Thoracic aorta (tissue), 2 donors: ENCODE results near the gene PRR19. TPM values are rescaled to one million over a fixed set of nuclear protein-coding genes. Genes with fewer than 3 reads are reported as not detected.
A peak's percentile ranks its signal among the peaks of the same experiment; 100 is the strongest.

ENCODE experiments used
- ATAC-seq: fragments of 150-250 bp; one replicate; pipeline ENCODE4 v1.8.0; 2017; ENCODE audit warnings: low read depth; ENCODE audit not compliant: insufficient number of reproducible peaks, low FRiP score
- DNase-seq: peaks from one replicate; pipeline ENCODE4 v3.0.0-alpha.2; 2020; ENCODE audit warnings: low spot score
- H3K27ac ChIP-seq, 2 donors: fragments of 200-600 bp; sonication (generic); 1 replicate in 1 of 2; 2 replicates in 1 of 2; pipeline ENCODE4 v1.5.1; 2016; ENCODE audit warnings: mild to moderate bottlenecking in 2 of 2, moderate library complexity in 2 of 2
- H3K27me3 ChIP-seq: fragments of 200-600 bp; sonication (generic); replicated peaks from 2 replicates; pipeline ENCODE4 v1.6.0; 2016; ENCODE audit warnings: mild to moderate bottlenecking; ENCODE audit not compliant: insufficient read depth
- H3K36me3 ChIP-seq: fragments of 200-600 bp; sonication (generic); one replicate; pipeline ENCODE4 v1.5.1; 2016
- H3K4me1 ChIP-seq, 2 donors: fragments of 200-600 bp; sonication (generic); 1 replicate in 1 of 2; 2 replicates in 1 of 2; pipeline versions ENCODE4 v1.5.1 to v1.6.0; 2016; ENCODE audit warnings: low read depth in 2 of 2, mild to moderate bottlenecking in 1 of 2; ENCODE audit not compliant: control insufficient read depth in 1 of 2
- H3K4me3 ChIP-seq: fragments of 200-600 bp; sonication (generic); 2 replicates; pipeline ENCODE4 v1.5.1; 2016; ENCODE audit warnings: mild to moderate bottlenecking
- H3K9me3 ChIP-seq: fragments of 200-600 bp; sonication (generic); 2 replicates; pipeline ENCODE4 v1.5.1; 2016
- total RNA-seq, 2 donors: library from RNA; depleted of rRNA; stranded (reverse); fragments of >200 nt; gene quantifications; one replicate each; pipeline versions ENCODE4 v1.1.0 to v1.2.3, GENCODE V29; 2016
- TF ChIP-seq, protein P1 (sequence below): fragments of 200-600 bp; sonication (generic); IDR thresholded peaks from one replicate; pipeline ENCODE4 v1.5.1; 2019; ENCODE audit warnings: antibody characterized with exemption

The PRR19 gene
- total RNA-seq, 2 donors from 2014 or later = not detected

DNA sequence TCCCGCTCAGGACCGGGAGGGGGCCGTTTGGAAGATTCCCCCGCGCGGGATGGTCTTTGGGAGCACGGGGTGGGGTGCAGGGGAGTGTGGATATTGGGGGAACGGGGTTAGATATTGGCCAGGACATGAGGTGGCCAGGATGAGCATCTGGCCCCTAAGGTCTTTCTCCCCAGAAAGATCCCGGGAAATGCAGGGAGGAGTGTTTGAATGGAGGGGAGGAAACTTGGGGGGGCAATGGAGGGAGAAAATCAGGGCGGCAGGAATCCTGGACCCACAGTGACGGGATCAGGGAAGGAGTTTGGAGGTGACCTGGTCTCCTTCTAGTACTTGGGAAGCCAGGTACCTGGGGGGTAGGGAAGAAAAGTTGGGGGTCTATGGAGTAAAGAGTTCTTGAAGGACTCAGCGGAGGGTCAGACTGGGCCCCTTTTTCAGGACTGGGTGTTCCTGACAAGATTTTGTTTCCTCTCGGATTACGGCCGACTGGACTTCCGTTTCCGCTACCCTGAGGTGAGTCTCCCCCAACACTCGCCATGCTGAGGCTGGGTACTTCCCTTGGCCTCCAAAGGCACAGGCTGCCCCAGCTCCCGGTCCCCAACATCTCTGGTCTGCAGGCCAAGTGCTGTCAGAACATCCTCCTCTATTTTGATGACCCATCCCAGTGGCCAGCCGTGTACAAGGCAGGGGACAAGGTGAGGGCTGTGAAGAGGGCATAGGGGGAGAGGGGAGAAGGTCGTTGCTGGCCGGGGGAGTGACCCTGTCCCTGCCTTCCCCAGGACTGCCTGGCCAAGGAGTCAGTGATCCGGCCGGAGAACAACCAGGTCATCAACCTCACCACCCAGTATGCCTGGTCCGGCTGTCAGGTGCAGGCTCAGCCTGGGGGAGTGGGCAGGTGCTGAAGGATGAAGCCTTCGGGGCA is 12.2 kb downstream of the PRR19 start:
- H3K36me3 ChIP-seq = no peaks in the 10 kb centered on the region
- DNase-seq (no peak), ATAC-seq (no peak)
- H3K27ac ChIP-seq = no peak overlapping the region
- TF ChIP-seq, protein P1, sequence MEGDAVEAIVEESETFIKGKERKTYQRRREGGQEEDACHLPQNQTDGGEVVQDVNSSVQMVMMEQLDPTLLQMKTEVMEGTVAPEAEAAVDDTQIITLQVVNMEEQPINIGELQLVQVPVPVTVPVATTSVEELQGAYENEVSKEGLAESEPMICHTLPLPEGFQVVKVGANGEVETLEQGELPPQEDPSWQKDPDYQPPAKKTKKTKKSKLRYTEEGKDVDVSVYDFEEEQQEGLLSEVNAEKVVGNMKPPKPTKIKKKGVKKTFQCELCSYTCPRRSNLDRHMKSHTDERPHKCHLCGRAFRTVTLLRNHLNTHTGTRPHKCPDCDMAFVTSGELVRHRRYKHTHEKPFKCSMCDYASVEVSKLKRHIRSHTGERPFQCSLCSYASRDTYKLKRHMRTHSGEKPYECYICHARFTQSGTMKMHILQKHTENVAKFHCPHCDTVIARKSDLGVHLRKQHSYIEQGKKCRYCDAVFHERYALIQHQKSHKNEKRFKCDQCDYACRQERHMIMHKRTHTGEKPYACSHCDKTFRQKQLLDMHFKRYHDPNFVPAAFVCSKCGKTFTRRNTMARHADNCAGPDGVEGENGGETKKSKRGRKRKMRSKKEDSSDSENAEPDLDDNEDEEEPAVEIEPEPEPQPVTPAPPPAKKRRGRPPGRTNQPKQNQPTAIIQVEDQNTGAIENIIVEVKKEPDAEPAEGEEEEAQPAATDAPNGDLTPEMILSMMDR = peak; percentile 26
- H3K4me3 ChIP-seq = no peak overlapping the region
- no peaks in the 10 kb centered on the region for H3K9me3 ChIP-seq
- H3K4me1 ChIP-seq = peaks cover 2 to 9% of the 10 kb centered on the region in 2 donors
- no peaks in the 10 kb centered on the region for H3K27me3 ChIP-seq

DNA sequence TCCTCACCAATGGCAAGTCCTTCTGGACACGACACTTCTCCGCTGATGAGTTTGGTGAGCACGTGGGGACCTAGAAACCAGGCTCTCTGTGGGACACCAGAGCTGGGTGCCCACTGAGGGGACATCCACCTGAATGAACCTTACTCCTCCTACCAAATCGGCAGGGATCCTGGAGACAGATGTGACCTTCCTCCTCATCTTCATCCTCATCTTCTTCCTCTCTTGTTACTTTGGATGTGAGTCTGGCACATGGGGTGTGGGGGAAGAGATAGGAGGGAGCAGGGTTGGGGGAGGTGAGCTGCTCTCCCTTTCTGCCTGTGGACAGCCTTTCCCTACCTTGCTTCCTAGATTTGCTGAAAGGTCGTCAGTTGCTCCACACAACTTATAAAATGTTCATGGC is 13.1 kb downstream of the PRR19 start:
- no peaks in the 10 kb centered on the region for H3K36me3 ChIP-seq
- TF ChIP-seq, protein P1 = no peak
- ATAC-seq = no peak

DNA sequence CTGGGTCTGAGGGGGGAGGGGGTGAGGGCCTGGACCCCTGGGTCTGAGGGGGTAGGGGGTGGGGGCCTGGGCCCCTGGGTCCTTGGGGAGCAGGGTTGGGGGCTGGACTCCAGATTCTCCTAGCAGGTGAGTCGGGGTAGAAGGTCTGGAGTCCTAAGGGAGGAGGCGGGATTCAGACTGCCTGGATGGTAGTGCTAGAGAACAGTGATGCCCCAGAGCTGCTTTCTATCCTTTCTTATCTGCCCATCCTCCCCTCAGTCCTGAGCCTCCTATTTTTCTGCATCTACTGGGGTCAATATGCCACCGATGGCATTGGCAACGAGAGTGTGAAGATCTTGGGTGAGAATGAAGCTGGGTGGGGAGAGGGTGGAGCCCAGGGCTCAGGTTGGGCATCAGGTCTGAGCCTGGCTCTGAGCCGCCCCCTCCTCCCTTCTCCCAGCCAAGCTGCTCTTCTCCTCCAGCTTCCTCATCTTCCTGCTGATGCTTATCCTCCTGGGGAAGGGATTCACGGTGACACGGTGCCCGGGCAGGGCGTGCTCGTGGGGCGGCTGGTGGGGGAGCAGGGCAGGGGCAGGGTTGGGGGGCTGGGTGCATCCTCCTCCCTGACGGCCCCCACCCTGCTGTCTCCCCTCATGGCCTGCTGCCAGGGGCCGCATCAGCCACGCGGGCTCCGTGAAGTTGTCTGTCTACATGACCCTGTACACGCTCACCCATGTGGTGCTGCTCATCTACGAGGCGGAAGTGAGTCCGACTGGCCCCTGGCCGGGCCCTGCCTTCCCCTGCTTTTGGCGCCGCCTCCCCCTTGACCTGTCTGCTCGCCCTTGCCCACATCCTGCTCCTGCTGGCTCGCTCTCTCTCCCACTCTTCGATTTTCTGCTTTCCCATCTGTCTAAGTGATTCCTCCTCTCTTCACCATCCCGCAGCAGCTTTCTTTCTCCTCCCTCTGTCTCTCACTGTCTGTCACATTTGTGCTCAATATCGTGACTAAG is 14.6 kb downstream of the PRR19 start:
- Histone ChIP-seq H3K36me3 (no peaks in the 10 kb centered on the region), H3K4me1 (peaks cover 2 to 9% of the 10 kb centered on the region in 2 donors), H3K4me3 (no peak overlapping the region), H3K27ac (no peak overlapping the region), H3K9me3 (no peaks in the 10 kb centered on the region), H3K27me3 (no peaks in the 10 kb centered on the region)
- ATAC-seq = no peak
- DNase-seq = no peak
- TF ChIP-seq, protein P1 = no peak

More for the DNA sequence above, 13.1 kb downstream of the PRR19 start:
- no peaks in the 10 kb centered on the region for H3K27me3 ChIP-seq
- H3K4me1 ChIP-seq = peaks cover 2 to 9% of the 10 kb centered on the region in 2 donors
- no peak overlapping the region for H3K27ac ChIP-seq
- no peak overlapping the region for H3K4me3 ChIP-seq
- H3K9me3 ChIP-seq = no peaks in the 10 kb centered on the region
- DNase-seq = no peak

DNA sequence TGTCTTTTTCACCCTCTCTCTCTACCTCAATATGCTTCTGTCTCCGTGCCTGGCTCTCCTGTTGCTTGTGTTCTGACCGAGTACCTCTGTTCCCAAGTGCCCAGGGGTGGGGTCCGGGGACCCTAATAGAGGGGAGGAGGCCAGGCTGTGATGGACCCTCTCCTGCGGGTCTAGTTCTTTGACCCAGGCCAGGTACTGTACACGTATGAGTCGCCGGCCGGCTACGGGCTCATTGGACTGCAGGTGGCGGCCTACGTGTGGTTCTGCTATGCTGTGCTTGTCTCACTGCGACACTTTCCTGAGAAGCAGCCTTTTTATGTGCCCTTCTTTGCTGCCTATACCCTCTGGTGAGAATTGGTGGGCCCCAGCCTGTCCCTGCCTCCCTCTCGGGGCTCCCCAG is 15.6 kb downstream of the PRR19 start:
- Histone ChIP-seq H3K4me3 (no peak overlapping the region), H3K27ac (no peak overlapping the region), H3K9me3 (no peaks in the 10 kb centered on the region), H3K36me3 (no peaks in the 10 kb centered on the region), H3K4me1 (peaks cover 2 to 9% of the 10 kb centered on the region in 2 donors), H3K27me3 (no peaks in the 10 kb centered on the region)
- no peak for DNase-seq
- no peak for ATAC-seq
- TF ChIP-seq, protein P1 = no peak

DNA sequence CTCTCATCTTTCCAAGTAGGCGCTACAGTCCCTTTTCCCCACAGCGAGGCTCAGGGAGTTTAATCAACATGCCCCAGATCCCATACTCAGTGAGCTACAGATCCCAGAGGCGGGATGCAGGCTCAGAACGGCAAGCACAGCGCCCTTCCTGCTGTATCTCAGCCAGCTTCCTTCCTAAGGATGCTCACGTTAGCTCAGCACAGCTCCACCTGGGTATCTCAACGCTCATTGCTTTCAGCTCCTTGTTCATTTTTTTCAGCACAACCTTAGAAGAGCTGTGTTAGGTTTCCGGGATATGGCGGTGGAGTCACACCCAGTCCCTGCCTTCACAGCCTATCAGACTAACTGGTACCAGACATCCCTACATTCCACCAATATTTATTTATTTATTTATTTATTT is 20.4 kb downstream of the PRR19 start:
- H3K9me3 ChIP-seq = no peaks in the 10 kb centered on the region
- TF ChIP-seq, protein P1 = no peak
- no peaks in the 10 kb centered on the region for H3K36me3 ChIP-seq
- H3K27me3 ChIP-seq = peaks cover 4% of the 10 kb centered on the region
- H3K4me1 ChIP-seq = peaks cover 11 to 28% of the 10 kb centered on the region in 2 donors
- no peak for DNase-seq
- no peak for ATAC-seq
- no peak overlapping the region for H3K27ac ChIP-seq
- no peak overlapping the region for H3K4me3 ChIP-seq
